Measurements from ENCODE around the gene SPAG16. TPM values are rescaled to one million over a fixed set of nuclear protein-coding genes. Genes with fewer than 3 reads are reported as not detected.

Gene SPAG16
- total RNA-seq, 1 experiment from 2014 or later: 38.4 TPM

GRCh38 chr2:214311031-214311533 lies 1026.8 kb downstream of the SPAG16 start:
- DNase-seq (ENCODE audit: low read depth): no peak
- in situ Hi-C loops (cut with HindIII; ENCODE audit: low pct_unique_long_range_greater_than_20kb, low sequenced_read_pairs): no loop called here

- no peak for DNase-seq (ENCODE audit: low read depth)
- in situ Hi-C loops (cut with HindIII; ENCODE audit: low pct_unique_long_range_greater_than_20kb, low sequenced_read_pairs): no loop called here
These were observed 1027.9 kb downstream of the SPAG16 start for GRCh38 chr2:214311931-214312749.

DNA sequence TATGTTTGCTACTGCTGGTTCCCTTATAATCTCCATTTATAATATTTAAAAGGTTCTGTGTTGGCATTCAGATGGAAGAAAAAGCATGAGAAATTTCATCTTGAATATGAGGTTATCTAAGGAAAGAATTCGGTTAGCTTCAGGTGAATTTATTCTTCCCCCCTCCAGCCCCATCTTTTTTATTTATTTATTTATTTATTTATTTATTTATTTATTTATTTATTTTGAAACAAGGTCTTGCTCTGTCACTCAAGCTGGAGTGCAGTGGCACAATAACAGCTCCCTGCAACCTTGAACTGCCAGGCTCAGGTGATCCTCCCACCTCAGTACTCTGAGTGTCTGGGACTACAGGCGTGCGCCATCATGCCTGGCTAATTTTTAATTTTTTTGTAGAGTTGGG lies 1031.1 kb downstream of the SPAG16 start:
- in situ Hi-C loops (cut with HindIII; ENCODE audit: low pct_unique_long_range_greater_than_20kb, low sequenced_read_pairs): no loop called here
- no peak for DNase-seq (ENCODE audit: low read depth)

DNA sequence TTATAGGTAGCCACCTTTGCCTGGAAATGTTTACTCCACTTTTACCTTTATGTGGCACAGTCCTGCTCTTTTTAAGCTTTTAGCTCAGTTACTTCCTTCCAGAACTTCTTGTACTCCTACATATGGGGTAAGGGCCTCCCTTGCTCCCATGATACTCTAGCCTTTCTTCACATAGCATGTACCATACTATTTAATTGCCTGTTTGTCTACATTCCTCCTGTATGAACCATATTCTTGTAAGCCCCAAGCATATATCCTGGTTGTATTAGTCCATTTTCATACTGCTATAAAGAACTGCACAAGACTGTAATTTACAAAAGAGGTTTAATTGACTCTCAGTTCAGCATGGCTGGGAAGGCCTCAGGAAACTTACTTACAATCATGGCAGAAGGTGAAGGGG lies 1035.9 kb downstream of the SPAG16 start:
- in situ Hi-C loops (cut with HindIII; ENCODE audit: low pct_unique_long_range_greater_than_20kb, low sequenced_read_pairs): no loop called here
- no peak for DNase-seq (ENCODE audit: low read depth)

- in situ Hi-C loops (cut with HindIII; ENCODE audit: low pct_unique_long_range_greater_than_20kb, low sequenced_read_pairs): no loop called here
- no peak for DNase-seq (ENCODE audit: low read depth)
These were observed 1038.4 kb downstream of the SPAG16 start for GRCh38 chr2:214322662-214323061.

- DNase-seq (ENCODE audit: low read depth): no peak
- in situ Hi-C loops (cut with HindIII; ENCODE audit: low pct_unique_long_range_greater_than_20kb, low sequenced_read_pairs): no loop called here
These were observed 1041.1 kb downstream of the SPAG16 start for GRCh38 chr2:214325404-214325803.

- in situ Hi-C loops (cut with HindIII; ENCODE audit: low pct_unique_long_range_greater_than_20kb, low sequenced_read_pairs): no loop called here
- DNase-seq (ENCODE audit: low read depth): no peak
These were observed 1044.7 kb downstream of the SPAG16 start for GRCh38 chr2:214328941-214329340.

GRCh38 chr2:214341646-214342045 lies 1057.4 kb downstream of the SPAG16 start:
- no peak for DNase-seq (ENCODE audit: low read depth)
- in situ Hi-C loops (cut with HindIII; ENCODE audit: low pct_unique_long_range_greater_than_20kb, low sequenced_read_pairs): no loop called here

DNA sequence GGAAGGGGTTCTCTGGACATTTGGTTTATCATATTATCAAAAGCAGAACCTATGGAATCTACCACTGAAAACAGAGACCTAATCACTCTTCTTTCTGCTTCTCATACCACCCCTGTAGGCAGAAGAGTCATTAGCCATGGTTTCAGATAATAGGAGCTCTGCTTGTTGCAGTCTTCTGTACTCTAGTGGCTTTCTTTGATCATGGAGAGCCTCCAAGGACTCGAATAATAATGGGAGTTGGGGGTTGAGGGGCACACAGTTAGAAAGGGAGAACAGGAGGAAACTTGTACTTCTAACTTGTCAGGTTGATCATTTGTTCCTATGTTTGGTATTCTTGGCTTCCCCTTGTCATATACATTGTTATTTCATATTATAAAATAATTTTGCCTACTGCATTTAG lies 1074.2 kb downstream of the SPAG16 start:
- DNase-seq (ENCODE audit: low read depth): no peak
- in situ Hi-C loops (cut with HindIII; ENCODE audit: low pct_unique_long_range_greater_than_20kb, low sequenced_read_pairs): no loop called here

DNA sequence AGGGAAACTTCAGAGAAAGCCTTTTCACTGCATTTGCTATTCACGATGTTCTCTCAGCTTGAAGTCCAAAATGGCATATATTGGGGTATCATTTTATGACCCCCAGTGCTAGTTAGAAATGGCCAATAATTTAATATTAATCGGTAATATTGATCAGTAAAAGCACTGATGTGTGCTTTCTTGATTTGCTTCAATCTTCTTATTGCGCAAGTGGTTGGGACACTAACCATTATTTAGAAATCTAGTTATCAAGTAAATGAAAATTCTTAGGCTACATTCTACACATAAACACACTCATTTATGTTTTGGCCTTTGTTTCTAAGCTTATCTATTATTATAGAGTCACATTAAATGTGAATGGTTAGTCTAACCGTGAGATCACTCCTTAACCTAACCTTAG lies 1076.9 kb downstream of the SPAG16 start:
- in situ Hi-C loops (cut with HindIII; ENCODE audit: low pct_unique_long_range_greater_than_20kb, low sequenced_read_pairs): no loop called here

GRCh38 chr2:214365549-214365948 lies 1081.3 kb downstream of the SPAG16 start:
- in situ Hi-C loops (cut with HindIII; ENCODE audit: low pct_unique_long_range_greater_than_20kb, low sequenced_read_pairs): no loop called here
- no peak for DNase-seq (ENCODE audit: low read depth)

More for the DNA sequence above, 1076.9 kb downstream of the SPAG16 start:
- no peak for DNase-seq (ENCODE audit: low read depth)

DNA sequence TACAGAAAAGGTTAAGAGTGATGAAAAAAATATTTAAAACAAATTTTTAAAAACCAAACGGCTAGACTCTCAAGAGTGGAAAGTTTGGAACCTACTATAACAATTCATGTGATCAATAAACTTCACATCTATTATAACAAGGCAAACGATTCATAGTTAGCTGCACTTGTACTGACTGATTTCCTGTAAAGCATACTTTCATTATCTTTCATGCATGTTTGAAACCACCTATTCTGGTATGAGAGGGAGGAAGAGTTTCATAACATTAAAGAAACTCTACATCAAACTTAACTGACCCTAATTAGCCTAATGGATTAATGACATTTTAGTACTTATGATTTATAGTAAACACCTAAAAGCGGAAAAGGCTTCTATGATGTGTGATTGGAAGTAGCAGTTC lies 1082.9 kb downstream of the SPAG16 start:
- in situ Hi-C loops (cut with HindIII; ENCODE audit: low pct_unique_long_range_greater_than_20kb, low sequenced_read_pairs): no loop called here
- DNase-seq (ENCODE audit: low read depth): no peak

DNA sequence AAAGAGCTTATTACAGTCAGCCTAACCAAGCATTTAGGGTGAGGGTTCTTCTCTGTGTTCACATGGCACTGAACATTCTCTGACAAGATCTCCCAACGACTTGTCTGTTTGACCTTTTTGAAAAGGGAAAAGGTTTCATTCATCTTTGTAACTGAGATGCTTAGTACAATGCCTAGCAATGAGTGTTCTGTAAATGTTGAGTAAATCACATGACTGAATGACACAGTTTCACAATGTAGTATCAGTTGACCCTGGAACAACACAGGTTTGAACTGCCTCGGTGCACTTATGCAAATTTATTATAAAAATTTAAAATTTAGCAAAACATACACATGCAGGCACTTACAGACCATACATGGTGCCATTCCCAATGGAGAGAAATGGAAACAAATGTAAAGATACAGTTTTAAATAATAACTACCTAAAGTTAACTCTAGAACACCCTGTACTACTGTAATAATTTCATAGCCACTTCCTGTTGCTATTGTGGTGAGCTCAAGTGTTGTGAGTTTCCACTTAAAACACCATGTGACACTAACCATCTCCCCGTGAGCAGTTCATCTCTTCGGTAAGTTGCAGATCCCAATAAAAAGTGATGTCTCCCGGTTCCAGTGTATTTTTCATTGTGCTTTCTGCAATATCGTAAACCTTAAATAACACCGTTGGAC lies 1092.5 kb downstream of the SPAG16 start:
- DNase-seq (ENCODE audit: low read depth): no peak
- in situ Hi-C loops (cut with HindIII; ENCODE audit: low pct_unique_long_range_greater_than_20kb, low sequenced_read_pairs): no loop called here

DNA sequence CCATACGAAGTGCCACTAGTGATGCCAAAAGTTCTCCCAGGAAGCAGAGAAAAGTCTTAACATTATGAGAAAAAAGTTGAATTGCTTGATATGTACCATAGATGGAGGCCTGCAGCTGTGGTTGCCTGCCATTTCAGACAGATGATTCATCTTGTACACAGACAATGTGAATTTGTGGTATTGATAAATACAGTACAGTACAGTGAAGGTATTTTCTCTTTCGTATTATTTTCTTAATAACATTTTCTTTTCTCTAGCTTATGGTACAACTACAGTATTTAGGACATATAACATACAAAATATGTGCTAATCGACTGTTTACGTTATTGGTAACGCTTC lies 1093.0 kb downstream of the SPAG16 start:
- in situ Hi-C loops (cut with HindIII; ENCODE audit: low pct_unique_long_range_greater_than_20kb, low sequenced_read_pairs): no loop called here
- no peak for DNase-seq (ENCODE audit: low read depth)

- no peak for DNase-seq (ENCODE audit: low read depth)
- in situ Hi-C loops (cut with HindIII; ENCODE audit: low pct_unique_long_range_greater_than_20kb, low sequenced_read_pairs): no loop called here
These were observed 1094.3 kb downstream of the SPAG16 start for GRCh38 chr2:214378455-214379103.

GRCh38 chr2:214379227-214379626 lies 1095.0 kb downstream of the SPAG16 start:
- in situ Hi-C loops (cut with HindIII; ENCODE audit: low pct_unique_long_range_greater_than_20kb, low sequenced_read_pairs): no loop called here
- no peak for DNase-seq (ENCODE audit: low read depth)

- in situ Hi-C loops (cut with HindIII; ENCODE audit: low pct_unique_long_range_greater_than_20kb, low sequenced_read_pairs): no loop called here
- no peak for DNase-seq (ENCODE audit: low read depth)
These were observed 1096.4 kb downstream of the SPAG16 start for GRCh38 chr2:214380681-214381080.

- no peak for DNase-seq (ENCODE audit: low read depth)
- in situ Hi-C loops (cut with HindIII; ENCODE audit: low pct_unique_long_range_greater_than_20kb, low sequenced_read_pairs): no loop called here
These were observed 1098.0 kb downstream of the SPAG16 start for GRCh38 chr2:214382229-214382628.

- in situ Hi-C loops (cut with HindIII; ENCODE audit: low pct_unique_long_range_greater_than_20kb, low sequenced_read_pairs): no loop called here
- no peak for DNase-seq (ENCODE audit: low read depth)
These were observed 1102.5 kb downstream of the SPAG16 start for GRCh38 chr2:214386720-214387119.
